ENCODE data around the gene CREB3L2. TPM values are rescaled to one million over a fixed set of nuclear protein-coding genes. Genes with fewer than 3 reads are reported as not detected.

Gene CREB3L2
- polyA plus RNA-seq, 3 donors = 45.9 to 50.9 (median 46.1) TPM

DNA sequence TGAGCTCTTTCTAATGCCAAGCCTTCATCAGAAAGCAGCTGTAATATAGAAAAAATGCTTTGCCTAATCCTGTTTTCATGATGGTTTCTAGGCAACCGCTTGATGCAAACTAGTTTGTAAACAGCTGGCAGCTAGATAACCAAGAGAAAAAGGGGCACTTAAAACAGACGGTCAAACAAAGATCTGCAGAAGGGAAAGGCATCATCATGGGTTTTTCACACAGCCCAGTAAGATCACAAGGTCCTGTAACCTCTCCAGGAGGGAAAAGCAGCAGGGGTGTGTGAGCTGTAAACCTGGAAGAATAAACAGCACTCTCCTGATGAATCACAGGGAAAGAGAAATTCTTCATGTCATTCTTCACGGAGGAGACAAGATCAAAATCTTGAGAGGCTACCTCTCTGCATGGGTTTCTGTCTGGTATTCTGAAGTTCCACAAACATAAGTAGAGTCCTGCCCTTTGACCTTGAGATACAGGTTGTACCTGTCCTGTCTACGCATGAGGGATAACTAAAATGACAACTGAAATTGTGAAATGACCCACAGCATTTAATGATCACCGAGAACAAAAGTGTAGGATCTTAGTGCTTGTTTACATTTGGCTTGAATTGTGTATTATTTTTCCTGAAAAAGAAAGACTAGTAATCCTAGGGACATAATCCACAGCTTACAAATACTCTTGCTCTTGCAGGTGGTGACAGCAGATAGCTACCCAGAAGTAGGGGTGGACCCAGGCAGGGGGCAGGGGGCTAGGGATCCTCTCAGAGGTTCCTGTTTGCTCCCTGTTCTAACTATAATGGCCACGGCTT, 48.0 kb downstream of the CREB3L2 start:
- no peak for DNase-seq (ENCODE audit: low read depth in 3 of 3, low spot score in 2 of 3)

DNA sequence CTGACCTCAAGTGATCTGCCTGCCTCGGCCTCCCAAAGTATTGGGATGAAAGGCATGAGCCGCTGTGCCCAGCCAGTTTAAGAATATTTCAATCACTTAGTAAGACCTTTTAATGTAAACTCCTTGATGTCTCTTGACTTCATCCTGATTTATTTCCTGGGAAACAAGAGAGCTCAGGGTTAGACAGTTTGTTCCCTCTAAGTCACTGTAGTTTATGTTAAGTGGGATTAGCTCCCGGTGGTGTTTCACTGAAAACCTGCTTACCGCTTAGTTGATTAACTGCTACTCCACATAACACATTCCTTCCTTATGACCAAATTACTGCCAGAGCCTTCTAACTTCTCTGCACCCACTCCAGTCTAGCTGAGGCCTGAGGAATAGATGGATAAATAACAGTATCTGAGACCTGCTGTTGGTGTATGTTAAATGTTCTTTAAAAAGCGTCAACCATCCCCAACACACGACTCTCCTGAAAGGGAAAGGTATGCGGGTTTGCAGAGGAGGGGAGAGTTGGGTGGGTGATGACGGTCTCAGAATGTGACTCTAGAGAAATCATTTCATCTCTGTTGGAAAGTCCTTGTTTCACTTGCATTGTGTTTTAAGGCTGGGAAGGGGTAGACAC, 48.7 kb downstream of the CREB3L2 start:
- no peak for DNase-seq (ENCODE audit: low read depth in 3 of 3, low spot score in 2 of 3)

DNA sequence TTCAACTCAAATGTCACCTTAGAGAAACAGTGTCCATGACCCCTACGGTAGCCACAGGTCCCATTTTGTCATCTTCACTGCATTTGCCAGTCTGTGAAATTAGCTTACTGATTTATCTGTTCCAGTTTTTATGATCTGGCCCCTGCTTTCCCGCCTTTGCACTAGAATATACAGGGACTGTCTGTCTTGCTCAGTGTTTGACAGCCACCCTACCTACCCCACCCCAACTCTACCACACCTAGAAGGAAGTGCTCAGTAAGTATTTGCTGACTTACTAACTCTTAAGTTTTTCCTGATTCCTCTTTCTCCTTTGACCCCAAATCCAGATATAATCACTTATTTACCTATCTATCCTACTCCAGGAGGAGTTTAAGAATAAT, 49.5 kb downstream of the CREB3L2 start:
- no peak for DNase-seq (ENCODE audit: low read depth in 3 of 3, low spot score in 2 of 3)

DNA sequence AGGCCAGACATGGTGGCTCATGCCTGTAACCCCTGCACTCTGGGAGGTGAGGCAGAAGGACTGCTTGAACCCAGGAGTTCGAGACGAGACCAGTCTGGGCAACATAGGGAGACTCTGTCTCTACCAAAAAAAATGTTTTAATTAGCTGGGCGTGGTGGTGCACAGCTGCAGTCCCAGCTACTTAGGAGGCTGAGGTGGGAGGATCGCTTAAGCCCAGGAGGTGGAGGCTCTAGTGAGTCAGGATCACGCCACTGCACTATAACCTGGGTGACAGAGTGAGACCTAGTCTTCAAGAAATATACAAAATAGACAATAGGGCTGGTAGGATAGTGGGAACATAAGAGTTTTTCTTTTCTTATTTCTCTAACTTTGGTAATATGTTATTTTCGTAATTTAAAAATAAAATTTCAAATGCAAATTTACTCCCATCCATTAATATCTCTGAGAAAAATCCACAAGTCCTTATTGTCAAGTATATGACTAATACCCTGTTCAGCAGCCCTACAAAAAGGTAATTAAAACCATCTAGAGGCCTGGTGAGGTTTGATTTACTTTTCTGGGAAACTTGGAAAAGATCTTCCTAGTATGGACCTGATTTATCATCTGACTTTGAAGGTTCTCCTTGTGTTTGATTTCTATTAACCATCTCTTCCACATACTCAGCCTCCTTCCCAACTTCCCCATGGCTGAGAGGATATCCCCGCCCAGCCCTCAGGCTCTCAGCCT, 50.0 kb downstream of the CREB3L2 start:
- no peak for DNase-seq (ENCODE audit: low read depth in 3 of 3, low spot score in 2 of 3)

GRCh38 chr7:137950967-137951366, 50.9 kb downstream of the CREB3L2 start:
- no peak for DNase-seq (ENCODE audit: low read depth in 3 of 3, low spot score in 2 of 3)

DNA sequence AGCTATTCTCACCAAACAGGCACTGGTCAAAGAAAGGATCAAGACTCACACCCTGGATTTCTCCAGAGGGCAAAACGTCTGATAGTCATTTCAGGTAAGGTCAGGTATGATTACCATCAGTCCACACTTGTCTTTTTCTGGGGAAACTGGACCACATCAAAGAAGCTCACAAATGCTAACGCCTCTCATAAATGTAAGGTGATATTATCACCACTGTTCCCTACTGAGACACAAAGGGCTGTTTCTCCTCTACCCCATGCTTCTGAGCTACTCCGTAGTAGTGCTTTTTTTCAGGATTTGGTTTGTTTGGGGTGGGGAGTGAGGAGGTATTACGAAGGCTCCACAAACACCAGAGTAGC, 51.6 kb downstream of the CREB3L2 start:
- no peak for DNase-seq (ENCODE audit: low read depth in 3 of 3, low spot score in 2 of 3)

DNA sequence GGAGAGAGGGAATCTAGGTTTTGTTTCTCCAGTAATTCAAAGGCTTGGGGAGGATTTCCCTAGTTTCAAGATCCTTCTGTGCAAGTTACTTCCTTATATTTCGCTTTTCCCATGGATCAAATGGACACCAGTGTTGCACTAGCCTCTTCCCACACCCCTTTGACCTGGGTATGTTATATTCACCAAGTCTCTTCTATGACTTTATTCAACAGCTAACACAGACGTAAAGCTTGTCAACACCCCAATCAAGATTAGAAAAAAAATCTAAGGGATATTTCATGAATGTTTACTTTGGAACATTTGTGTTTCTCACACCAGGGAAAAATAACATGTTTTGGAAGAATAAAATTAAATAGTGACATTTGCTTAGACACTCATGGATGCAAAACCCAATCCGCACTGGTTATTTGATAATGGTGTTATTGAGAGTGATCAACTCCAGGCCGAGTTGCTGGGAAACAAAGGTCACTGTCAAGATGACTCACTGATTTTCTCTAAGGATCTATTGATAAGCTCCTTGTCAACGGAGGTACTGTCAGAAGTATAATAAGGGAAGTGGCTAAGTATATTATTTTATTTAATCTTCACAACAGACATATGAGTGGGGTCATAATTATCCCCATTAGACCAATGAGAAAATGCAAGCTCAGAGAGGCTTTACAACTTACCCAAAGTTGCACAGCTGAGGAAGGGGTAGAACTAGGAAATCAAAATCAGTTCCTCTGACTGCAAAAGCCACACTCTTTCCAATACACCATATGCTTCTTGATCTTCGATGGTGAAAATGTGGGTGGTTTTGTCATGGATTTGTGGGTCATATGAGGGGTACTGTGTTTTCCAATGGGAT, 52.2 kb downstream of the CREB3L2 start:
- DNase-seq (ENCODE audit: low read depth in 3 of 3, low spot score in 2 of 3) = no peak

- no peak for DNase-seq (ENCODE audit: low read depth in 3 of 3, low spot score in 2 of 3)
Observed at GRCh38 chr7:137948845-137949330, 53.0 kb downstream of the CREB3L2 start.

DNA sequence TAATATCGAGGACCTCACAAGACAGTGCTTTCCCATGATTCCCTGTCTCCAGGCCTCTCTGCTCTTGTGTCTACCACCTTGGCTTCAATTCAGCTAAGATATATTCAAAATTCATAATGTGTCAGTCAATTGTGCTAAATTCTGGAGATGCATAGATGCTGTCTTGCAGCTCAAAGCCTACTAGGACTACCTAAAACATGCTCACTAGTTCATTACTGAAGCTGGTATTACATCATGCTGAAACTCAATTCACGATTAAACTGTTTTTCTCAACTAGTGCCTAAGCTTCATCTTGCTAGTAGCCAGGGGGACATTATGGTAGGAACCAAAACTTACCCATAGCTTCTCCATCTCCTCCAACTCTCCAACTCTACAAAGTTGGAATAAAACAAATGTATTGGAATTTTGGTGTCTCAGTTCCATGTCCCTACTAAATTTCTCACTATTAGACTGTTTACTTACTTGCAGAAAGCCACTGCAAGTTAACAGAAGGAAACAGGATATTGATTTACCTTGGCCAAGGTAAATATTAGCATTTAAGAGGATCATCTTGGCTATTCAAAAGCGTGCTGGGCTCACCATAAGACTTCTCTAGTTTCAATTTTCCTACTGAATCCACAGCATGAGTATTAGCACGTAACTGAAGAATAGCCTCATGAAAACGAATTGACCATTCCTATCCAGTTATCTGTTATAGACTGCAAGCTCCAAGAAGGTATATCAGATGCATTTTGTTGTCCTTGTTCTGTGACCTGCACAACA, 53.6 kb downstream of the CREB3L2 start:
- DNase-seq (ENCODE audit: low read depth in 3 of 3, low spot score in 2 of 3) = no peak

DNA sequence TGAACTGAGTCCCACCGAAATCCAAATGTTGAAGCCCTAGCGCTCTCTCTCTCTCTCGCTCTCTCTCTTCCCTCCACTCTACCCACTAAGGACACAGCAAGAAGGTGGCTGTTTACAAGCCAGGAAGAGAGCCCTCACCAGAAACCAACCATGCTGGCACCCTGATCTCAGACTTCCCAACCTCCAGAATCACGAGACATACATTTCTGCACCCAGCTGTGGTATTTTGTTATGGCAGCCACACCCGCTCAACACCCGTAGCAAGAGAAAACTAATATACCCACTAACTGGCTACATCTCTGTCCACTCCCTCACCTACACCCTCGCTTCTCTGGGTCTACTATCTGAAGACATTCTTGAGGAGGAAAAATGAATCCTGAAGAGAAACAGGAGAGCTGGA, 54.8 kb downstream of the CREB3L2 start:
- DNase-seq (ENCODE audit: low read depth in 3 of 3, low spot score in 2 of 3) = no peak

DNA sequence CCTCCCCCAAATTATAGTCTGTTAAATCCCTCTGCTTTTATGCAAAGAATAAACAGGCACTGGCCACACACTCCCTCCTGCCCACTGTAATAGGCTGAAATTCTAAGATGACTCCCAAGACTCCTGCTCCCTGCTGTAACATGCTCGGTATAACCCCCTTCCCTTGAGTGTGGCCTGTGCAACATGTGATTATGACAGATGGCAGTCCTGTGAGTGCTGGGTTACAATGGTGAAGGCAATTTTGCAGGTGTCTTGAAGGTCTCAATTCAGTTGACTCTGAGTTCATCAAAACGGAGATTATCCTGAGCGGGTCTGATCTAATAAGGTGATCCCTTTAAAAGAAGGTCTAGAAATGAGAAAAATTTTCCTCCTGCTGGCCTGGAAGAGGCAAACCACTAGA, 55.9 kb downstream of the CREB3L2 start:
- DNase-seq (ENCODE audit: low read depth in 3 of 3, low spot score in 2 of 3) = no peak

DNA sequence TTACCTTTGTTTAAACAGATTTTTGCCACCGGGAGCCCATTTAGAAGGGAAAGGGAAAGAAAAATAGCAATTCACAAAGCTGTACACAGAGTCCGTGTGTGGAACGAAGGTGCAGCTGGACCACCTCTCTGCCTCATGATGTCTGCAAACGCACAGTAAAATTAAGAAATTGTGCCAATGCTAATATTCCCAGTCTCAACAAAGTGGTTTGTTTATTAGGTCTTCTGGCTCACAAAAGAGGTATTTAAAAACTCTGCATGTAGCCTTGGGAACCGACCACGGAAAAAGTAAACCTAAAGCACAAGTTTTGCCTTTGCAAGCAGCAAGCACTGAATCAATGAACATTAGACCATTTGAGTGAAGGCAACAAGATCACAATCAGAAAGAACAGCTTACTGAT, 57.7 kb downstream of the CREB3L2 start:
- DNase-seq (ENCODE audit: low read depth in 3 of 3, low spot score in 2 of 3) = no peak

DNA sequence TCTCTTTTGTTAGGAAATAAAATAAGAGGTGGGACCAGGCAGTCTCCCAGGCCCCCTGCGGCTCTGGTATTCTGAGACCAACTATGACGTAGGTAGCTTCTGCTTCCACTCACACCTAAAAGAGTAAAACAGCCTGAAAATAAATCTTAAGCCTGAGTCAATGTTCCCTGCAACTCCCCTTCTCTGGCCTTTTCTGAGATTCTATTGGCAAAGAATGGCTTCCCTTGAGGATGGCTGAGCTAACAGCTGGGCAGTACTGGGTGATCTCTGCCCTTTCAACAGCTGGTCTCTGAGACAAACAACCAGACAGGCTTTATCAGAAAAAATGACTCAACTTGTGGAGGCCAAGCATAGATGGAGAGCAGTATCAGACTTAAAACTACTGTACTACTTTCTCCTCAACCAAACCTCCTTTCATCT, 58.7 kb downstream of the CREB3L2 start:
- no peak for DNase-seq (ENCODE audit: low read depth in 3 of 3, low spot score in 2 of 3)

GRCh38 chr7:137942484-137943115, 59.3 kb downstream of the CREB3L2 start:
- no peak for DNase-seq (ENCODE audit: low read depth in 3 of 3, low spot score in 2 of 3)

- no peak for DNase-seq (ENCODE audit: low read depth in 3 of 3, low spot score in 2 of 3)
Observed at GRCh38 chr7:137940656-137941518, 61.0 kb downstream of the CREB3L2 start.

GRCh38 chr7:137940218-137940617, 61.7 kb downstream of the CREB3L2 start:
- no peak for DNase-seq (ENCODE audit: low read depth in 3 of 3, low spot score in 2 of 3)

GRCh38 chr7:137937202-137937560, 64.7 kb downstream of the CREB3L2 start:
- no peak for DNase-seq (ENCODE audit: low read depth in 3 of 3, low spot score in 2 of 3)

- DNase-seq (ENCODE audit: low read depth in 3 of 3, low spot score in 2 of 3) = no peak
Observed at GRCh38 chr7:137936509-137937201, 65.2 kb downstream of the CREB3L2 start.

All from right renal cortex interstitium (tissue), 3 donors.